ENCODE measurements around the gene MEGF8.

MEGF8 gene

GRCh38 chr19:42351079-42351735 lies 25.8 kb downstream of the MEGF8 start:
- TF ChIP-seq USF1 (IDR thresholded peaks at IDR 0.05) (no peak), RAD21 (IDR thresholded peaks at IDR 0.05; ENCODE audit: low read depth) (no peak), ZBTB7A (IDR thresholded peaks at IDR 0.05; ENCODE audit: low read depth) (no peak), CEBPB (IDR thresholded peaks at IDR 0.05) (no peak), TAF1 (IDR thresholded peaks at IDR 0.05; ENCODE audit: low read depth) (no peak), MAX (IDR thresholded peaks at IDR 0.05) (no peak), TCF12 (IDR thresholded peaks at IDR 0.05; ENCODE audit: low read depth) (no peak), NFIC (IDR thresholded peaks at IDR 0.05) (no peak), EGR1 (IDR thresholded peaks at IDR 0.05) (no peak), TEAD4 (IDR thresholded peaks at IDR 0.05) (no peak), FOXM1 (IDR thresholded peaks at IDR 0.05; ENCODE audit: borderline replicate concordance, low read depth) (no peak), CREB1 (IDR thresholded peaks at IDR 0.05; ENCODE audit: low read depth) (no peak), EP300 (IDR thresholded peaks at IDR 0.05; ENCODE audit: borderline replicate concordance) (no peak), YY1 (IDR thresholded peaks at IDR 0.05; ENCODE audit: low read depth) (no peak)
- TF ChIP-seq, protein P1, sequence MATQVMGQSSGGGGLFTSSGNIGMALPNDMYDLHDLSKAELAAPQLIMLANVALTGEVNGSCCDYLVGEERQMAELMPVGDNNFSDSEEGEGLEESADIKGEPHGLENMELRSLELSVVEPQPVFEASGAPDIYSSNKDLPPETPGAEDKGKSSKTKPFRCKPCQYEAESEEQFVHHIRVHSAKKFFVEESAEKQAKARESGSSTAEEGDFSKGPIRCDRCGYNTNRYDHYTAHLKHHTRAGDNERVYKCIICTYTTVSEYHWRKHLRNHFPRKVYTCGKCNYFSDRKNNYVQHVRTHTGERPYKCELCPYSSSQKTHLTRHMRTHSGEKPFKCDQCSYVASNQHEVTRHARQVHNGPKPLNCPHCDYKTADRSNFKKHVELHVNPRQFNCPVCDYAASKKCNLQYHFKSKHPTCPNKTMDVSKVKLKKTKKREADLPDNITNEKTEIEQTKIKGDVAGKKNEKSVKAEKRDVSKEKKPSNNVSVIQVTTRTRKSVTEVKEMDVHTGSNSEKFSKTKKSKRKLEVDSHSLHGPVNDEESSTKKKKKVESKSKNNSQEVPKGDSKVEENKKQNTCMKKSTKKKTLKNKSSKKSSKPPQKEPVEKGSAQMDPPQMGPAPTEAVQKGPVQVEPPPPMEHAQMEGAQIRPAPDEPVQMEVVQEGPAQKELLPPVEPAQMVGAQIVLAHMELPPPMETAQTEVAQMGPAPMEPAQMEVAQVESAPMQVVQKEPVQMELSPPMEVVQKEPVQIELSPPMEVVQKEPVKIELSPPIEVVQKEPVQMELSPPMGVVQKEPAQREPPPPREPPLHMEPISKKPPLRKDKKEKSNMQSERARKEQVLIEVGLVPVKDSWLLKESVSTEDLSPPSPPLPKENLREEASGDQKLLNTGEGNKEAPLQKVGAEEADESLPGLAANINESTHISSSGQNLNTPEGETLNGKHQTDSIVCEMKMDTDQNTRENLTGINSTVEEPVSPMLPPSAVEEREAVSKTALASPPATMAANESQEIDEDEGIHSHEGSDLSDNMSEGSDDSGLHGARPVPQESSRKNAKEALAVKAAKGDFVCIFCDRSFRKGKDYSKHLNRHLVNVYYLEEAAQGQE (IDR thresholded peaks at IDR 0.05; ENCODE audit: low read depth) = no peak

DNA sequence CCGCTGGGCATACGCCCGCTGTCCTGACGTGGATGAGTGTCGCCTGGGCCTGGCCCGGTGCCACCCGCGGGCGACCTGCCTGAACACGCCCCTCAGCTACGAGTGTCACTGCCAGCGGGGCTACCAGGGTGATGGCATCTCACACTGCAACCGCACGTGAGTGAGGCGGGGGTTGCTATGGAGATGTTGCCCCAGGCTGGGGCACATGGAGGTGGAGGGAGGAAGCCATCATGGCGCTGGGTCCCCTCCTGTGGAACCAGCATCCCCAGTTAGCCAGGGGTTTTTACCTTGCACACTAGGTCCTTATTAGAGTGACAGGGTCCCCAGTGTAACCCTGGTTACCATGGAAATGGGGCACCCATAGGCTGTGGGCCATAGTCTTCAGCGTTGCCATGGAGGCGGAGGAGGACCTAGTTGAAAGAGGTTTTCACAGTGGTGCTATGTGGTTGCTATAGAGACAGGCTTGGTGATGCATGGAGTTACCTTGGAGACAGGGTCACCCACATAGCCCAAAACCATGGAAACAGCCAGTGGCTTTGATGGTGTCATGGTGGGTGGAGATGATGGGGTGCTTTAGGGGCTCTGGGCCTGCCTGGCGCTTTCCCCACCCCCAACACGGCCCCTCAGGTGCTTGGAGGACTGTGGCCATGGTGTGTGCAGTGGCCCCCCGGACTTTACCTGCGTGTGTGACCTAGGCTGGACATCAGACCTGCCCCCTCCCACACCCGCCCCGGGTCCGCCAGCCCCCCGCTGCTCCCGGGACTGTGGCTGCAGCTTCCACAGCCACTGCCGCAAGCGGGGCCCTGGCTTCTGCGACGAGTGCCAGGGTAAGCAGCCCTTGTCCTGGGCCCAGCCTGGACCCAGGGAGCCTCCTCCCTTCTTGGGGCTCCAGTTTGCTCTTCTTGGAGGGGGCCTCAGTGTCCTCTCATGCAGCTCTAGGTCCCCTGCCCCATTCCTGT lies 27.1 kb downstream of the MEGF8 start:
- TF ChIP-seq NFIC (IDR thresholded peaks at IDR 0.05) (no peak), CEBPB (IDR thresholded peaks at IDR 0.05) (no peak), RAD21 (IDR thresholded peaks at IDR 0.05; ENCODE audit: low read depth) (no peak), ZBTB7A (IDR thresholded peaks at IDR 0.05; ENCODE audit: low read depth) (no peak), TEAD4 (IDR thresholded peaks at IDR 0.05) (no peak), FOXM1 (IDR thresholded peaks at IDR 0.05; ENCODE audit: borderline replicate concordance, low read depth) (no peak), EGR1 (IDR thresholded peaks at IDR 0.05) (no peak), TAF1 (IDR thresholded peaks at IDR 0.05; ENCODE audit: low read depth) (no peak), USF1 (IDR thresholded peaks at IDR 0.05) (no peak)
- TF ChIP-seq, protein P1 (IDR thresholded peaks at IDR 0.05; ENCODE audit: low read depth) = no peak

GRCh38 chr19:42353341-42354015 lies 28.0 kb downstream of the MEGF8 start:
- TF ChIP-seq ZBTB7A (IDR thresholded peaks at IDR 0.05; ENCODE audit: low read depth) (no peak), EGR1 (IDR thresholded peaks at IDR 0.05) (no peak), RAD21 (IDR thresholded peaks at IDR 0.05; ENCODE audit: low read depth) (no peak), YY1 (IDR thresholded peaks at IDR 0.05; ENCODE audit: low read depth) (no peak), USF1 (IDR thresholded peaks at IDR 0.05) (no peak), CREB1 (IDR thresholded peaks at IDR 0.05; ENCODE audit: low read depth) (no peak), EP300 (IDR thresholded peaks at IDR 0.05; ENCODE audit: borderline replicate concordance) (no peak), TCF12 (IDR thresholded peaks at IDR 0.05; ENCODE audit: low read depth) (no peak), MAX (IDR thresholded peaks at IDR 0.05) (no peak), FOXM1 (IDR thresholded peaks at IDR 0.05; ENCODE audit: borderline replicate concordance, low read depth) (no peak), CEBPB (IDR thresholded peaks at IDR 0.05) (no peak), TEAD4 (IDR thresholded peaks at IDR 0.05) (no peak), TAF1 (IDR thresholded peaks at IDR 0.05; ENCODE audit: low read depth) (no peak), NFIC (IDR thresholded peaks at IDR 0.05) (no peak)
- TF ChIP-seq, protein P1 (IDR thresholded peaks at IDR 0.05; ENCODE audit: low read depth) = no peak

Data from Ishikawa (cell line).